ENCODE data around the gene DACH1.
"Not testable (repeated sequence)": the region's sequence is repeated elsewhere in the genome, so short reads cannot be mapped to it uniquely, and the experiment has no call there.

The DACH1 gene

DNA sequence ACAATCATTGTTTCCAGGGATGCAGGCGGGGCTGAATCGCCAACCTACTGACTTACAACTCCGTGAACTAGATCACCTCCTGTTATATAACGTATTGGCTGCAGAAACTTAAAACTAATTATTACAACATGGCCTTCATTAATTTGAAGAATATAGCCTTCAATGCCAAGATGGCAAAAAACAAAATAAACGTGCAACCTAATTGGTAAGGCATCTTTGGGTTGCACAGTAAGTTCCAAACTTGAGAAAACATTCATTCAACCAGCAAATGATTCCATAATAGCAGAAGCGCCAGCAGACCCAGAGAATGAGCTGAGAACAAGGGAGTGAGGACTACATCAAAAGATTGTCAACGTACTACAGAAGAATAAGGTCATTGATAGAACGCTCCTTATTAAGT is 39.8 kb downstream of the DACH1 start:
- DNase-seq: no peak

DNA sequence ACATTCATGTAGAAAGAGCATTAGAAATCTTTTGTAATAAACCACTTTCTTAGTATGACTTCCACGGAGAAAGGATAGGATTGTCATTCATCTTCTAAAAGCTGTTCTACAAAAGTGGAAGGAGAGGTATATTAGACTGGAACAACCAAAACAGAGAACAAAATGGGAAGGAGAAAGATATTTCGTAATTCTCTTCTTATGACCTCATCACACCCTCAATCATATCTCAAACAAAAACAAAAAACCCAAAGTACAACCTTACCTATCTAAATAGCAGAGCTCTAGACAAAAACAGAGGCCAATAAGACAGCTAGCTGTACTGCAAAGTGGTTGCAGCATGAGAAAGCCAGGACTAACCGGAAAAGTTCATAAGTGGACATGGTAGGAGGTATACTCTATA is 46.3 kb downstream of the DACH1 start:
- DNase-seq: no peak

DNA sequence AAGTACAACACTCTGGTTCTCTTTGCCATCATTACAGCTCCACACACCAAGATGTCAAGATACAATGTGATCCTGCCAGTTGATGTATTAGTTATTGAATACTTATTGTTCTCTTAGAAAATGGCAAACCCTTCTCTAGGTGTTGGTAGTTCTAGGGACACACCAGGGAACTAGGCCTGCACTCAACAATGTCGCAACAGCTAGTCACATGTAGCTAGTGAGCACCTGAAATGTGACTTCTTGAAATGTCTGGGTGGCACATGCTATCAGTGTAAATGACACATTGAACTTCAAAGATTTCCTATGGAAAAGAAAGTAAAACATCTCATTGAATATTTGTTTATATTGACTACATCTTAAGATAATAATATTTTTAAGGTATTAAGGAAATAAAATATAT is 49.7 kb downstream of the DACH1 start:
- no peak for DNase-seq

DNA sequence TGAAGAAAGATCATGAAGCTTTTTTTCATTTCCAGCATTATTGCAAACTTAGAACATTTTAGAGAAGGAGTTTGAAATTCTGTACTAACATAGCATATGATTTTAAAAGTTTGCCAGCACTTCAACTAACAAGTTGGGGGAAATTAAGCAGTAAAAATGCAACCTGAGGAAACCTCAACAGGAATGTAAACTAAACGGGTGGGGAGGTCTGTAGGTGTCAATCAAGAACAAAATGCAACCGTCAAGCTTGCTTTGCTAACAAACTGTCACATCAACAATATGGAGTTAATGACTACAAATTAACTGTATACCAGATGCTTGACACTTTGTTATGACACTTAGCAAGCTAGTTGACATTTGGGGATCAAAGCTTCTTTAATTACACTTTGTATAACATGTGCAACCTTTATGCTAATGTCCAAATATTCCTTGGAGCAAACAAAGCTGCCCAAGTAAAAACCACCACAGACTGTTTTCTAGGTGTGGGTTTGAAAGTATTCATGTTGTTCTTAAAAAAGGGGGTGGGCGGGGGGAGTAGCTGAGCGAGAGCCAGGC is 52.1 kb downstream of the DACH1 start:
- no peak for DNase-seq

DNA sequence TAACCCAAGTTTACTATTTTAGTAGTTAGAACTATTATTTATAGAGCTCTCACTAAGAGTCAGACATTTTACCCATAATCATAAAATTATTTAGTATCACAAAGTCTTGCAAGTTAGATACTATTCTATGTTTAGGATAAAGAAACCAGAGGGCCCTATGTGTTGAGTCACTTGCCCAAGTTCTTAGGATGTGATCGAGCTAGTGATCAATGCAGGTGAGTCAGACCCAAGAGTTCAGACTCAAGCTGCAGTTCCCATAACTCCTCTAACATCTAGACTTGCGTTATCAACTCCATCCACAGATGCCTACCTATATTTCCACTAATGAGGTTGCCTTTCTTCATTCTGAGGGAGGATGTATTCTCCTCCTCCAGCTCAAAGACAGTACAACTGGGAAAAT is 53.8 kb downstream of the DACH1 start:
- no peak for DNase-seq

DNA sequence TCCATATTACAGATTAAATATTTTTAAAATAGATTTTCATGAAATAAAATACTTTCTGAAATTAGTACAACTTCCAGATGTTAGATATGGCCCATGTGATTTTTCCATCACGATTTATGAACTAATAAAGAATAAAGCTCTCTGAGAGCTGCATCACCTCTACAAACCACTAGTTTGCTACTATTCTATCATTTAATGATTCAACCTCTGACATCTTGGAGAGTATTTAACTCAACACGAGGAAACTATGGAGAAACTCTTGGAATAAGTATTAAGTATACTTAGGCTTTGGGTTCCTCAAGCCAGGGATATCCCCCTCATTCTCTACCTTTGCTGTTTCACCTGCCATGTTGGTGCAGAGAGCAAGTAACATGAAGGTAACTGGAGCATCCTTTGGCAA is 55.7 kb downstream of the DACH1 start:
- no peak for DNase-seq

DNA sequence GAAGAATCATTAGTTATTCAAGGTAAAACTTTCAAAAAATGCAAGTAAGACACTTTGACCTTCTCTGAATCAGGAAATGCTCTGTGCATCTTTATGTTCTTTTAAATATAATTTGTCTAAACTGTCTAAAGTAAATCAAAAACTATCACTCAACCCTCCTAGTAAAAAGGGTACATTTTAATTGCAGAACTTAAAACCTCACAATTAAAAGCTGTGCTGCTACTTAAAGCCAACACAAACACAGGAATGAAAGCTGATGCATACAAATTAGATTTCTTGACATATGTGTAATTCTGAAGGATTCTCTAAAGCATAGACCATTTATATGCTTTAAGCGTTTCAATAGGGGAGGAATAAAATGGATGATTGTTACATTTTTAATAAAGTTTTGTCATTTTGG is 58.3 kb downstream of the DACH1 start:
- DNase-seq: no peak

DNA sequence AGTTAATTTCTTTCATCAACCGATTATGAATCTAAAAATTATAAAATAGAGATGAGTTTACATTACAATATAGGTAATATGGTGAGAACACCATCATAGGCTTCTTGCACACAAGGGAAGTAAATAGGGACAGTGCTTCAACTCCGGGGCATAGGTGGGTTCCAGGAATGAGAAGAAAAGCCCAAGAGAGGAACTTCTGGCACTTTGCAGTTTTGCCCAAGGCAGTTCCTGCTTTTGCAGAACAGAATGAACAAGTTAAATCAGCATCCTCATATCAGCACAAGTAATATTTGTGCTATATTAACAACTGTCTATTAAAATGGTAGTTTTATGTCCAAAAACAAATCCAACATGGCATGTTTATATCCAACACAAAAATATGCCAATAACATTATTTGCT is 60.1 kb downstream of the DACH1 start:
- DNase-seq: no peak

DNA sequence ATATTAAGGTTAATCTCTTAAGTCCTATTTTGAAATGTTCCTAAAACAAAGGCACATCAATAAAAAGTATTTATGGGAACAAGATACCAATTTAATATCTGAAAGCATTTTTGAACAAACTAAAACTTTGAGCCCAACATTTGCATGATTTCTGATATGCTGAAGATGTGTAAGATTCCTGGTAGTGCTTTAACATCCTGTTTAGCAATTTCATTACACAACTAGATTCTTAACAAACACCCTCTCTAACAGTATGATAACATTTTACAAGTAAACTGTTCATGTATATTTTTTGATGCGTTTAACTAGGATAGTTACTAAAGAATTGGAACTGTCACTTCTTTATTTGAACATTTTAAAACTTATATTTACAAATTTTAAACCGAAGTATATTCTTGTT is 63.9 kb downstream of the DACH1 start:
- no peak for DNase-seq

DNA sequence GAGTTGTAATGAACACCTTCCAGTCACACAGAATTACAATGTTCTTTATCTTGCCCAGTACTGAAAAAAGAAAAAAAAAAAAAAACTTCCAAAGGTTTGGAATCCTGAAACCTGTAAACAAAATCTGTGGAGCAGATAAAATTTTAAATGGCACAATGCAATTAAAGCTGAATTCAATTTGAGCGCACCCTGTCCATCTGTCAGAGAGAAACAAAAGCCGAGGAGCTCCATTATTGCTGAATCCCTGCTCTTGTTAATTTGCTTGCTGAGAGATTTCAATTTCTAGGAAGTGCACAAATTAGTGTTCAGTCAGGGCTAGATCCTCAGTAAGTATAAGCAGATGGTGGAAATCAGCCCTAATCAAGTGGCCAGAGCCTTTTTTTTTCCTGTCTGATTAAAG is 65.2 kb downstream of the DACH1 start:
- no peak for DNase-seq

DNA sequence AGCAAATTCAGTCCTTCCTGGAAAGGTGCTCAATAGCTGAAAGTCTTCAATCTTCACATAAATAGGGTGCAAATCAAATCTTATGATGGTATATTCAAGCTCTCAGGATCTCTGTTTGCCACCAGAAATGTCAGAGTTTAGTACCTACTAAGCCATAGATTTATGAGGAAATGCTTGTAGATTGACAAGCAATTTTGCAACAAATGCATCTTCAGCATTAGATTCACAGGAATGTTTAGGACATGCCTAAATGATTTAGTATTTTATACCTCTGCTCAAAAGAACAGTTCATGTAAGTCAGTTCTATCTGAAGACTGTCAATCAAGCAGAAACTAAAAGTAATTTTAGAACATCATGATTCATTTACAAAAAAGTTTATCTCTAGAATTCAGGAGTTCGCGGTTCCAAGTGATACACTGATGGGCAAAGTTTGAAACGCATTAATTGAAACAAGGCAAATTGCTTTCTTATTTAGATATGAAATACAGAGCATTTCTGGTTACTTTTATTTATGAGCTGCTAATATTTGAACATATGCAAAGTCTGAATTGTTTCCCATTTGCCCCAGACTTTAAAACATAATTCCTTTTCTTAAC is 65.7 kb downstream of the DACH1 start:
- DNase-seq: no peak

DNA sequence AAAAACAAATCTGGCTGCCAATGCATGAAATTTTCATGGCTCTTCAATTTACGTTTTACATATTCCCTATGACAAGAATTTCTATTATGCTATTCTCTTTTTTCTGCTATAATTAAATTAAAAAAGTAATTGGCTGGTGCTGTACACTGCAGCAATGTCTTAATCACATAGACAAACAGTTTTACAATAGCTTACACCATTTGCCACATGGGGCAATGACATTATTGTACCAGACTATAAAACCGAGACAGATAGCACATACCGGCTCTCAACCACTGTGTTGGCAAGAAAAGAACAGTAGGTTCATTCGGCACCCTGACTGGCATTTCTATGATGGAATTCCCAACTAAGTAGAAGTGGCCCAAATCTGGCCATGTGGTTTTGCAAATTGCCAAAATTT is 67.7 kb downstream of the DACH1 start:
- DNase-seq: no peak

DNA sequence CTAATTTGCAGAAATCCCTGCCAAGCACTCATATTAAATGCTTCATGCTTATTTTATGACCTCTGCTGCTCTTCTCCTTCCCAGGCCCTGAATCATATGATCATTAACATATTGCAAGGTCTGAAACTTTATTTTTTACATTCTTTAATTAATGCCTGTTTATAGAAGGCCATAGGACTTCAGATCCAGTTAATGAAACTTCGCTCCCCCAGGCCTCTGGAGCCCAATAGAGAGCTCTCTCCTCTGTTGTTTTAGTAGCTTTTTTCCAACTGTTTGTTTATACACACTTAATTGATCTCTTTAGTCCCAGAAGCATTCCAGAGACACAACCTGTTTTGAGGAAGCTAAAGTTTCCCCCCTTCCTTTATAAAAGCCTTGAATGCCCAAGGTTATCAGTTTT is 68.3 kb downstream of the DACH1 start:
- DNase-seq: no peak

DNA sequence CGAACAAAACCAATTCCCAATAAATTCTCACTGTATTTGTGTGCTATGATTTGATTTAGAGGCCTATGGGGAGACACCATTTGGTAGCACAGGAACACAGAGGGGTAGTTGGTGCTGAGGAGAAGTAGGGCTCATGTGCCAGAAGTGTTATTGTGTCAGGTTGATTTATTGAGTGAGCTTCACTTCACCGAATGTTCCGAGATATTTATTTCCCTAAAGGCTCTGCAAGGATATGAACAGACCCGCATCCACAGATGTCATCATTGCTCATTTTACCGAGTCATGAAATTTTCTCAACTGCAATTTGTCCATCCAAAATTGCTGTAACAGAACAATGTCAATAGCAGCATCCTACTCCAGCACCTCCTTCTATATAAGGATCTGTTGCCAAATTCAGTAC is 69.5 kb downstream of the DACH1 start:
- DNase-seq: no peak

DNA sequence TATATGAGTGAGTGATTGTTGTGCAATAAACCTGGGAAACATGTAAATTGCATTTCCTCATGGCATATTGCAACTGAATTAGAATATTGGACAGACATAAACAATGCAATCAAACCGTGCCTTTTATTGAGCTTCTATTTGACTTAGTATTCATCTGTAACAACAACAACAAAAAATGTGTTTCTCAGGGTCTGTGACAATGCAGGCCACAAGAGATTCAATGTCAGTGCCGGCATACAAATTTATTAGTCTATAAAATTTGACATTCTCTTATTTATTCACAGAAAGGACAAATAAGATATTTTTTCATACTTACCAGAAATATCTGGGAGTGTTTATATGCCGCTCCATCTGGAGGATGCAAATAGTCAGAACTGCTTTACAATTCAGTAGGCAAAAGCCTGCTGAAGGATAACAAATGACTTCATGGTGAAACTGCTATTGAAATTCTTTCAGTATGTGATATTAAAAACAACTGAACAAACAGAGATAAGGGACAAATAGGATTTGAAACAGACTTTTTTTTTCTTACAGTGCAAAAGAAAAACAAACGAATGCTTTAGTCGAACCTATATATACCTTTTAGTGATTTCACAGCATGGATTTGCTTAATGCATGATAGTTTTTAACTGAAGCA is 77.2 kb downstream of the DACH1 start:
- no peak for DNase-seq

DNA sequence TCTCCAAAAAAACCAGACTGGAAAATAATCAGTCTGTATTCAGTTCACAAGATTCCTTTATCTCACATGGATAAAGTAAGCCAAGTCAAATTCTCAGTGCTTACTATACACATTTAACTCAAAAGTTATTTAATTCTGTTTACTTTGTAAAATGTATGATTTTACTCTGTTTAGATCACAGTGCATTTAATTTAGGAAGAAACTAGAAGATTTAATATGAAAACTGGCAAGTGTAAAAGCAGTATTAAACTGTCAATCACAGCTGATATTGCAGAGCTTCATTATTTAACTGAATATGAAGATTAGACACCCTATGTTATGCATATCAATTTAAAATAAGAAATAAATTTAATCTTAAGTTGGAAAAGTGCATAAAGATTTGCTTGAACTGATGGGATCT is 78.0 kb downstream of the DACH1 start:
- DNase-seq: no peak

DNA sequence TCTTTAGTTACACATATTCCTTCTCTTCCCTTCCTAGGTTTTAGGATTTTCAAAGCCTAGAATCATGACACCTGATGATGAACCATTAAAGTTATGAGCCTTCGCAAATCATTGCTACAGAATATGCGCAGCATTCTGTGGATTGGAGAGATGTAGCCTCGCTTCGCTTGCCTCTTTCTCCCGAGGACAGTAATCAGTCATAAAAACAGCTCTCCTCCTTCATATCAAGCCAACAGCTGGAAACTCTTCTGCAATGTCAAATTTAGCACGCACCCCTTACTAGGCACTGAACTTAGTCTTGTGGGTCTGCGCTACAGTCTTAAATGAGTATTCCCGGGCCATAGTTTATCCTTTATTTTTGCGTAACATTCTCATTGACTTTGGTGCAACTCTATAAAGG is 79.6 kb downstream of the DACH1 start:
- DNase-seq: no peak

DNA sequence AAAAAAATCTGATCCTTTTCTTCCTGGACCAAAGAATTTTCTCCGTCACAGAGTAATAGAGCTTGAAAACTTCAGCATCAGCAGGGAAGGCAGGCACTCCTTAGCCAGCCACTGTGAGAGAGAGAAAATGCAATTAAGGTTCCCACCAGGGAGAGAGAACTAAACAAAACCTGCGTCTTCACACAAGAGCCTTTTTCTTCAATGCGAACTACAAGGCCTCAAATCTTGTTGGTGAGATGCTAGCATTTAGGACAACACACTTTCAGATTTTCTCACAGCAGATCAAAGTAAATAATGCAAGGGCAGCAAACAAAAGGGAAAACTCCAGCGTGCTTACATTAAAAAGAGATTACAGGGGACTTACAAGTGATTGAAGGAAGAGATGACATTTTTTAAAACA is 80.1 kb downstream of the DACH1 start:
- no peak for DNase-seq

DNA sequence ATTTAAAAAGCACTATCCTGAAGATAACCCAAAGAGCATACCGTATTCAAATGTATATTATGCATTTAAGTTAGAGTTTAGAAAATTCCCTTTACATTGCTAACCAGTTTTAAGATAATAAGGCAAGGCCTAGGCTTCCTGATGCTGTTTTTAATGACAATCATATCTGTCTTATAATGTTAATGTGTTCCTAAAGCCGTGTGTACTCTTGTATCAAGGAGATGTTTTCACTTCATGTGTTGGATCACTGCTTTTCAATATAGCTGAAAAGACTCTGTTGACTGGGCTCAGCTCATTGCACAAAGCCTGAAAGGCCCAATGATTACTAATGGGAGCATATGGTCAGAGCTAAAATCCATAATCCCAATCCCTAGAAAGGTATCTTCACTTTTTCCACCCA is 81.6 kb downstream of the DACH1 start:
- no peak for DNase-seq

DNA sequence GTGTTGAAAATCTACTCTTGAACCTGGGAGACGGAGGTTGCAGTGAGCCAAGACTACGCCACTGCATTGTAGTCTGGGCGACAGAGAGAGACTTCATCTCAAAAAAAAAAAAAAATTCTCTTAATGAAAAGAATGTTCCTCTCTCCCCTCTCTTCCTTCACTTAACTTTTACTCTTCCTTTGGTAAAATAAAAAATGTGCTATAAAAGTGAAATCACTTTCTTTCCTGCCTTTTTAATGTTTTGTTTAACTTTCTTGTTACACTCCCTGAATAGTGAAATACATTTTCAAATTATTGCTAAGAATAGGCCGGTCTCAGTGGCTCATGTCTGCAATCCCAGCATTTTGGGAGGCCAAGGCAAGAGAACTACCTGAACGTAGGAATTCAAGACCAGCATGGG is 86.5 kb downstream of the DACH1 start:
- no peak for DNase-seq

DNA sequence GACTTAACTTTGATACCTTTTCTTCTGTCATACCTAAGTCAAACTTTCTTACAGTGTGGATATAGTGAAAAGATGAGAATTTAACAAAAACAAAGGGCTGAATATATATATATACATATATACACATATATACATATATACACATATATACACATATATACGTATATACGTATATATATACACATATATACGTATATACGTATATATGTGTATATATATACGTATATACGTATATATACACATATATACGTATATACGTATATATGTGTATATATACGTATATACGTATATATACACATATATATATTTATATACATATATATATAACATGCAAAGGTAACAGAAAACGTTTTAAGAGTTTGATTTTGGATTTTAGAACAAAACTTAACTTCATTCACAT is 88.0 kb downstream of the DACH1 start:
- not testable (repeated sequence) for DNase-seq

DNA sequence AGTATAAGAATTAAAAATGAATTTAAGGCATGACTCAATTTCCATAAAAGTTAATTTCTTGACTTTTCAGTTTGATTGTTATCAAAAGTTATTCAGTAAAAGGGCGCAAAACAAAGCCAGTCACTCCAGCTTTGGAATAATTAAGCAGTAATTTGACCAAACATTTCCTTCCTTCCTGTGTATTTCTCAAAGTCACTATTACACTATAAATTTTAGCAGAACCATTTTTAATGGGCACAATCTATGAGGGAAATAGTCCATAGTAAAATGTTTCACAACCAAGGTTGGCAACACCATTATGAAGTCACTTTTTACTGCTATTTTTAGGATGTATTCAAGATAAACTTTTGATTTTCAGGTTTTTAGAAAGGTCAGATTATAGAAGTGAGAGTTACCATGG is 91.0 kb downstream of the DACH1 start:
- no peak for DNase-seq

DNA sequence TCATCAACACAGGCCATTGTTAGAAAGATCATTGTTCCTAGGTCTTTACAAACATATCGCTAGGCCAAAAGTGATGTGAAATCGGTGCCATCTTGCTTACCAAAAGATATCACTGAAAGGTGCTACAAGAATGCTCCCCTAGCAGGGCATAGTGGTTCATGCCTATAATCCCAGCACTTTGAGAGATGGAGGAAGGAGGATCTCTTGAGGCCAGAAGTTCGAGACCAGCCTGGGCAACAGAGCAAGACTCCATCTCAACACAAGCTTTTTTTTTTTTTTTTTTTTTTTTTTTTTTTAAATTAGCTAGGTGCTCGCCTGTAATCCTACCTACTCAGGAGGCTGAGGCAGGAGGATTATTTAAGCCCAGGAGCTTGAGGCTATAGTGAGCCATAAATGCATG is 92.1 kb downstream of the DACH1 start:
- DNase-seq: no peak

DNA sequence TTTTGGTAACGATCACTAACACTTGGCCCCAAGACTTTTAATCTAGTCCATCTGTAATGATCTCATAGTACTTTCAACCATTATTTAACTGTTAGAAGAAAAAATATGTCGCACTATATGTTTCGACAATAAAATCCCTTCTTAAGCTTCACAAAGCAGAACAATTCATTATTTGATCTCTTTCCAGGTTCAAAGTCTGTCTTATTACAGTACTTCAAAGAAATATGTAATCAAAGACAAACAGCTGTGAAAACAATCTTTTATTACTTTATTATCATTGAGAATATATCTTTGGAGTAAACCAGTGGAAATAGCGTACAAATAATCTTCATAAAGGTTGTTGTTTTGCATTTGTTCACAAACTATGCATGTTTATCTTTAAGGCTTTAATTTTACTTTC is 93.5 kb downstream of the DACH1 start:
- no peak for DNase-seq

DNA sequence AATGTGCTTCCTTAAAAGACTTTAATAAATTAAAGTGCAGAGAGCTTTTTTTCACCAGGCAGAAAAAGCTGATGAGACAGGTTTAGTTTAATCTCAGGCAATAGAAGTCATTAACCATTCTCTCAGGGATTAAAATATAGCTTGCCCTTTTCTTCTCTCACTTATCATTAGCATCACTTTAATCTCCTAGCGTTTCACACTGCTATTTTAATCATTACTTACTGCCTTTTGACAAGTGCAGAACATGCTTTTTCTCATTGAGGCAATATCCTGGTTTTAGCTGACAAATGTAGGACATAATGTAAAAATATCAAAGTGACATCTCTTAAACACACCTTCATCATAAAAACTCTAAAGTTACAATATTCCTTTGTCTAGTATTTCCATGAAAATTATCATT is 94.6 kb downstream of the DACH1 start:
- DNase-seq: no peak

All from islet precursor cell (in vitro differentiated cells).